GM19467 (cell line): ENCODE data around the gene PRSS22.
A peak's percentile ranks its signal among the peaks of the same experiment; 100 is the strongest.

Source experiments
- ATAC-seq: cut with Tn5 transposase; IDR thresholded peaks from one replicate; pipeline ENCODE4 v1.9.1; 2021; ENCODE audit warnings: mild to moderate bottlenecking, moderate library complexity; ENCODE audit not compliant: unreplicated experiment

The PRSS22 gene

GRCh38 chr16:2881783-2882649, 24.0 kb upstream of the PRSS22 start:
- ATAC-seq = peak; percentile 9

DNA sequence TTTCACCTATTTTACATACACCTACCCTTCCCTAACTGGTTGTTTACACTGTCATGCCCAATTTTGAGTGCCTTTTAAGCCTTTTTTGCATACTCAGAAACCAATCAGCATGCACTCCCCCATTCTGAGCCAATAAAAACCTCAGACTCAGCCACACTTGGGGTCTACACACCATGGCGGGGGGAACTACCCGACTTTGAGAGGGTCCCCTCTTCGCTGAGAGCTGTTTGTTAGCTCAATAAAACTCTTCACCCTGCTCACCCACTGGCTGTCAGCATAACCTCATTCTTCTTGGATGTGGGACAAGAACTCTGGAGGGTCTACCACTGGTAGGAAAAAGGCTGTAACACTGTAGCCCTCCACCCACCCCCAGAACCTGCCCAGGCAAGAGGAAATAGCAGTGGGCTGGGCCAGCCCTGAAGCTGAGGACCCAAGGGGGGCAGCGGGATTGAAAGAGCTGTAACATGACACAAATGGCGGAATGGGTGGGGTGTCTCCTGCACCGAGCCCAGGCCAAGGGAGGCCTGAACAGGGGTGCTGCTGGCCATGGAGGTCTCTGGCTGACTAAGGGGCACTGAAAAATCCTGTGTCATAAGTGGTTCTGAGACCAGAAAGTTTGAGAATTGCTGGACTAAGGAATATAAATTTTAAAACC, 22.0 kb upstream of the PRSS22 start:
- ATAC-seq = no peak

GRCh38 chr16:2874912-2875362, 17.0 kb upstream of the PRSS22 start:
- ATAC-seq = peak; percentile 69

DNA sequence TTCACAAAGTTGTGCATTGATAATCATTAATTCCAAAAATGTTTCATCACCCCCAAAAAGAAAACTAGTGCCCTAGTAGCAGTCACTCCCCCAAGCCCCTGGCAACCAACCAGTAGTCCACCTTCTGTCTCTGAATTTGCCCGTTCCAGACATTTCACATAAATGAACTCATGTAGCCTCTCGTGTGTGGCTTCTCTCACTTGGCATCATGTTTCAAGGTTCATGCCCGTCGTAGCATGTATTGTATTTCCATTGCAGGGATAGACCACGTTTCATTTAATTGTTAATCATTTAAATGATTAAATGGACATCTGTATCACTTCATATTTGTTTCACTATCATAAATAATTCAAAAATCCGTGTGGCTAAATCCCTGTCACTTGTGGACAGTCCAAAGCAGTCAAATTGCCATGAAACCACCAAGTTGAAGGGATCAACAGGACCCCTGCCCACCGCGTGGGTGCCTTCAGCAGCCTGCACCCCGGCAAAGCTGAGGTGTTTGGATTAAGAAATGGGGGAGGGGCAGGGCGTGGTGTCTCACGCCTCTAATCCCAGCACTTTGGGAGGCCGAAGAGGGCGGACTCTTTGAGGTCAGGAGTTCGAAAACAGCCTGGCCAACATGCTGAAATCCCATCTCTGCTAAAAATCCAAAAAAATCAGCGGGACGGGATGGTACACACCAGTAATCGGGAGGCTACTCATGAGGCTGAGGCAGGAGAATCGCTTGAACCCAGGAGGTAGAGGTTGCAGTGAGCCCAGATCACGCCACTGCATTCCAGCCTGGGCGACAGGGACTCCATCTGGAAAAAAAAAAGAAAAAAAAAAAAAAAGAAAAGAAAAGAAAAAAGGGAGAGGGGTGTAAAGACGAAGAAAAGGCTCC, 16.3 kb upstream of the PRSS22 start:
- ATAC-seq = no peak

DNA sequence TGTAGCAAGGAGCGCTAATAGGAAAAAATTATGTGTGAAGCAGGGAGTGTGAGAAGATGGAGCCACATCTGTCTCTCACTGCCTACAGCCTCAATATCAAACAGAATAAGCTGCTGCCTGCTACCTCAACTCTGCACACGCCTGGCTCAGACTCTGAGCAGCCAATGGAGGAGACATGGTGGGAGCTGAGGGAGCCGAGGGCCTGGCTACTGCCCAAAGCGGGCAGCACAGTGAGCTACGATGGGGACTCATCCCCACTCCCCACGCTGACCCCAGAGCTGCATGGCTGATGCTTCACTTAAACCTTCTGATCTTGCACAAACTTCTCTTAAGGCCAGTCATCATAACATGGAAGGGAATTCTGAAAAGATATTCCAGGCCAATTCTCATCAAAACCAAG, 14.0 kb upstream of the PRSS22 start:
- no peak for ATAC-seq

DNA sequence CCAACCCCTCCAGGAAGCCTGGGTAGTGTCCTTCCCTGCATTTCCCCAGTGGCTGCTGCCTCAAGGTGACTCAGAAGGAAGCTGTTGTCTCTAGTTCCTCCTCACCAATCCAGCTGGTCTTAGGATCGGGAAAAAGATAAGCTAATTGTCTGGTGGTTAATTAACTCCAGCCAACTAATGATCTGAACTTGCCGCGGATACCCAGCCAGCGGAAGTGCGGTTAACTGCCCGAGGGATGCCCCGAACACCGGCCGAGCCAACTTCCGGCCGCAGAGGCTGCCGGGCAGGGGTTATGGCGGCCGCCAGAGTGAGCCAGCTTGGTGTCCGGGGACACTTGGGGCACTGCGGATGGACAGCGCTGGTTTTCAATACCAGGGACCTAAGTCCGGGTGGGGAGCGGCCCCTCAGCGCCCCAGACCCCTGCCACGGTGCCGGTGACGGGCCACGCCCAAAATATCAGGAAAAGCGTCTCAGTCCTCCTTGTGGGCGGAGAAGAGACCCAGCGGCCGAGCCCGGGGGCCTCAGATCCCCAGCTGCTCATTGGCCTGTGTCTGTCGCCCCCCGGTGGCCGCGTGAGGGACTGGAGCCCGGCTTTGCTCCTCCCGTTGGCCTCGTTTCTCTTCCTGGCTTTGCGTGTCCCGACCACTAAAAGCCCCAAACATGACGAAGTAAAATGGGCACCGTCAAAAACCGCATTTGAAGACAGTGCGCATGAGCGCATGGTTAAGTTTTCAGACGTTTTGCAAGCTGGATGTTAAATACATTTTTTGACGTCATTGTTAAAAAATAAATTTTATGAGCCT, 10.2 kb upstream of the PRSS22 start:
- peak; percentile 84 for ATAC-seq

DNA sequence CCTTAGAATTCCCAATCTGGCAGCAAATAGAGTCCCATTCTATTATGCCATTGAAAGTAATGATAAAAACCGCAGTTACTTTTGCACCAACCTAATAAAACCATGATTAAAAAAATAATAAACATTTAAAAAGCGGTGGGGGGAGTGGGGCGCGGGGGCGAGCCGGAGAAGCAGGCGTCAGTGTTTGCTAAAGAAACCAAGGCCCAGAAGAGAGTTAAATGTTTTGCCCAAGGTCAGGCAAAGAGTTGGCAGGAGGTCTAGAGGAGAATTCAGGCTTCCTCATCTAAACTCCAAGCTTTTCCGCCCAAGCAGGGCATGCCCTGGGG, 9.7 kb upstream of the PRSS22 start:
- ATAC-seq = no peak

- no peak for ATAC-seq
These were observed 8.5 kb upstream of the PRSS22 start for GRCh38 chr16:2866431-2866830.

- no peak for ATAC-seq
These were observed 7.7 kb upstream of the PRSS22 start for GRCh38 chr16:2865651-2866050.

DNA sequence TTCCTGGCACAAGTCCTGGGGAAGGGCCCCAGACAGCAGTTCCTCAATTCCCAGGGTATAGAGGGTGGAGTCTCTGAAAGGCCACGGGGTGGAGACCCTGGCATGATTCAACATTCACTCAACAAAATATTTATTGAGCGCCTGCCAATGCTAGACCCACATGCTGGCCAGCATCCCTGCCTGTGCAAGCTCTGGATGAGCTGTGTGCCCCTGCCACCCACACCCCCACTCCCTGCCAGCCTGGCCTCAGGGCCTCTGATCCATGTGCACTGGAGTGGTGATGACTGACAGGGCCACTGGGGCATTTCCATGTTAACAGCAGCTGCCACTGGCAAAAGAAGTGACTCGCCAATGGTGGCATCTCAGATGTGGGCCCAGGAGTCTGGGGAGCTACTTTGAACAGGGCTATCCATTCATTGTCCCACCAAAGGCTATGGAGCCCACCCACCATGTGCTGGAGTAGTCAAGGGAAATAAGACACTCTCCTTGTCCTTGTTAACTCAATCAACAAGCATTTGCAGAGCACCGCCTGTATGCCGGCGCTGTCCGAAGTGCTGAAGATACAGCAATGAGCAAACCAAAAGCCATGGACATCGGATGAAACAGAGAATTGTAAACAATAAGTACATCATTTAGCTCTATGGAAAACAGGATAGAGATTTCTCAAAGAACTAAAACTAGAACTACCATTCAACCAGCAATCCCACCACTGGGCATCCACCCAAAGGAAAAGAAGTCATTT, 3.0 kb upstream of the PRSS22 start:
- no peak for ATAC-seq

DNA sequence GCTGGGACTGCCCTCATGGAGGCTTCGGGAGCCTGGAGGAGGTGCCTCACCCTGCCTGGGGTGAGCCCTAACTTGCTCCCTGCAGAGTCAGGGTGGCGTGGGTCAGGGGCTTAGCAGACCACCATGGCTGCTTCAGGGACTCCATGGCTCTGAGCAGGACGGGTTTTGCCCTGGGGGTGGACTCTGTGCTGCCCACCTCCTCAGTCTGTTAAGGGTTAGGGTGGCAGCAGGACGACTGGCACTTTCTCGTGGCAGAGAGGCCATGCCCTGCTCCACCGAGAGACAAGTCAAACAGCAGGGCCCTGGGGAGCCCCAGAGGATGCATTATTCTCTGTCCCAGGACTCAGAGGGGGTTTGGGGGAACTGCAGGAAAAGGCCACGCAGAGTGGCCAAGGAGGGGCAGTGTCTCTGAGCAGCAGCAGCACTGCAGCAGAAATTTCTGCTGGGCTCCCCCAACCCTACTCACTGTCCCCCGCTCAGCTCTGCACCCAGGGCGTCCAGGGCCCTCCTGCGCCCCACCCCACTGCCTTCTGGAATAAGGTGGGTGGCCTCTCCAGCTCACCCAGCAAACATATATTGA, 1.8 kb upstream of the PRSS22 start:
- no peak for ATAC-seq

DNA sequence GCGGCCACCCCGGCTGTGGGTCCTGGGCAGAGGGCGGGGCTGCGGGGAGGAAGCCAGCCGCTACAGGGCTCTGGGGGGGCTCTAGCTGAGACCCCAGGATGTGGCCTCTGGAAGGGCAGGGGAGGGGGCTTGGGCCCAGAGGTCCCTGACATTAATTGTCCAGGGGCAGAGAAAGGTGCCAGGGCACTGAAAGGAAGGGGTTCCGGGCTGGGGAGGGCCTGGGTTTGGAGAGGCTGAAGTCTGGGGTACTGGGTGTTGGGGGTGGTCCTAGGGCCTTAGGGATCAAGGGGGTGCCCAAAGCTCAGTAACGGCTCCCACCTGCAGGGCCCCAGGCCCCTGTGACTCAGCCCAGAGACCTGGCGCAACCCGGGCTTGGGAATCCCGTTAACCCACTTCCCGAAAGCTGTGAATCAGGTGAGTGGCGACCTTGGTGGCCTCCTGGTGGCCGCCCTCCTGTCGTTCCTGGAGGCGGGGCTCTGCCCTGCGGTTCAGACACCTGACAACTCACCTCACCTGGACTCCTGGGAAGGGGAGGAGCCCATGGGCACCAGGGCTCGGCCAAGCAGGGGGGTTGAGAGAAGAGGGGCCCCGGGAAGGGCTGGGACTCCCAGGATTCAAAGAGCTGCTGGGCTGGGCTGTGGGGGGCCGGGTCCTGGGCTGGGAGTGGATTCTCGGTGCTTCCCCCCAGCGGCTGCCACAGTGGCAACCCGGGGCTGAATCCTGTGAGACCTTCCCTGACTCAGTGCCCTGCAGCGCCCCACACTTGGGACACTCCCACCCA, 465 bp upstream of the PRSS22 start:
- no peak for ATAC-seq

DNA sequence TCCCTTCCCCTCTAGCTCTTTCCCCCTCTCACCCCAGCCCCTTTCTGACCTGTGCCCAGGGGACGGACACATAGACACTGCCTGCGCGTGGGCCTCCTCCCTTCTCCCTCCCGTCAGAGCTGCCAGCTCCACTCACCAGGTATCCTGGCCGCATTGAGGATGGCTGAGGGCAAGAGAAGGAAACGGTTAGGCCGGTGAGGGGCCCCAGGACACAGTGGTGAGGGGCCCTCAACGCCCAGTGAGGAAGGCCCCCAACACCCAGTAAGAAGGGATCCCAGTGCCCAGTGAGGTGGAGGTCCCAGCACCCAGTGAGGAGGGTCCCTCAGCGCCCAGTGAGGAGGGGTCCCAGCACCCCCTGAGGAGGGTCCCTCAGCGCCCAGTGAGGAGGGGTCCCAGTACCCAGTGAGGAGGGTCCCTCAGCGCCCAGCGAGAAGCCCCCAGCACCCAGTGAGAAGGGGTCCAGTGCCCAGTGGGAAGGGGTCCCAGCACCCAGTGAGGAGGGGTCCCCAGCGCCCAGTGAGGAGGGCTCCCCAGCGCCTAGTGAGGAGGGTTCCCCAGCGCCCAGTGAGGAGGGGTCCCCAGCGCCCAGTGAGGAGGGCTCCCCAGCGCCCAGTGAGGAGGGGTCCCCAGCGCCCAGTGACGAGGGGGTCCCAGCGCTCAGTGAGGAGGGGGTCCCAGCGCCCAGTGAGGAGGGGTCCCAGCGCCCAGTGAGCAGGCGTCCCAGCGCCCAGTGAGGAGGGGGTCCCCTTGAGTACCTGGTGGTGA, 1.1 kb downstream of the PRSS22 start:
- no peak for ATAC-seq

GRCh38 chr16:2856061-2856670, 1.8 kb downstream of the PRSS22 start:
- no peak for ATAC-seq

GRCh38 chr16:2855536-2855935, 2.4 kb downstream of the PRSS22 start:
- no peak for ATAC-seq

DNA sequence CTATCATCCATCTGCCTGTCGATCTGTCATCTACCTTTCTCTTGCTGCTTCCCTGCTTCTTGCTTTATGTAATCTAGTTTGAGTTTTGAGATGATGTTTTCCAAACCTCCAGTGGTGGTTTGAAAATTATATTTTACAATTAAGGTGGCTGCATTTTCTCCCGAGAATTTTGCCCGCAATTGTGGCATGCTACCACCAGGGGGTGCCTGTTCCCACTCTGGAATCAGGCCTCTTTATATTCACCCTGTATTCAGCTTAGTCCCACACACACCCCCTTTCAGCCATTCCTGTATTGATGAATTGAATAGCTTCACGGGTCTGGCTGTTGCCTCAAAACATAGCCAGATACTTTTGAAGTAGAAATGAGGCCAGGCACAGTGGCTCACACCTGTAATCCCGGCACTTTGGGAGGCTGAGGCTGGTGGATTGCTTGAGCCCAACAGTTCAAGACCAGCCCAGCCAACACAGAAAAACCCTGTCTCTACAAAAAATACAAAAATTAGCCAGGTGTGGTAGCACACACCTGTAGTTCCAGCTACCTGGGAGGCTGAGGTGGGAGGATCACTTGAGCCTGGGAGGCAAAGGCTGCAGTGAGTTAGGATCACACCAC, 3.2 kb downstream of the PRSS22 start:
- ATAC-seq = no peak

GRCh38 chr16:2853531-2854073, 4.4 kb downstream of the PRSS22 start:
- ATAC-seq = no peak
